ENCODE measurements around the gene RCCD1. TPM values are rescaled to one million over a fixed set of nuclear protein-coding genes. Genes with fewer than 3 reads are reported as not detected.

The RCCD1 gene
- total RNA-seq, 1 experiment from 2014 or later = 22.8 TPM

DNA sequence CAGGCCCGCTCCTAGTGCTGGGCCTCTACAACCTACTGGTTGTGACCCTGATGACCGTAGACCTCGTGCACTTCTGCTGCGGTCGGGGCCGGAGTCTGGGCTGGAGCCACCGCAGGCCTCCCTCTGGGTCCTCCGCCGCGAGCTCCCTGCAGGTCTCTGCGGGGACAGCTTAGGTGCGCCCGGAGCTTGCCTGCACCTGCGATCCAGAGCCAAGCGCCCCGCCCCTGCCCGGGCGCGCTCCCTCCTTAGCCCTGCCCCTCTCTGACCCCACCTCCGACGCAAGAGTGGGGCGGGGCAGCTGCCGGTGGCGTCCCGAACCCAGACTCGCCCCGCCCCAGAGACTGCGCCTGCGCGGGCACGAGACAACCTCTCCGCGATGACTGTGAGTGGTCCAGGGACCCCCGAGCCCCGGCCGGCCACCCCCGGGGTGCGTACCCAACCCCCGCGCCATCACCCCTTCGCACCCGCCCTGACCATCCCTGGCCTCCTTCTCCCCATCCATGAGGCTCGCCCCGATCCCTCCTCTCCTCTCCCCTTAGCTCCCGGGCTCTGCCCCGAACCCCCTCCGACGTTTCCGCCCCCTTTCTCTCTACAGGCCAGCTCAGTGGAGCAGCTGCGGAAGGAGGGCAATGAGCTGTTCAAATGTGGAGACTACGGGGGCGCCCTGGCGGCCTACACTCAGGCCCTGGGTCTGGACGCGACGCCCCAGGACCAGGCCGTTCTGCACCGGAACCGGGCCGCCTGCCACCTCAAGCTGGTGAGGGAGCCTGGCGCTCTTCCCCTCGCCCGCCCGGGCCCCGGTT is 19.5 kb upstream of the RCCD1 start, which contains the start of gene UNC45A:
UNC45A (plus strand) TSS at position 337 of the 803 bp plus-strand sequence; CDS start at position 377, 40 bp downstream.
- Histone ChIP-seq H2BK12ac (ENCODE audit: insufficient read length, low read depth, low read length) (no peak within 1 kb of the TSS), H3K14ac (ENCODE audit: insufficient read depth, low read length) (no peak within 1 kb of the TSS; the same call in 1 of the 2 replicates), H3K23me2 (ENCODE audit: insufficient read length, low read depth, low read length, poor library complexity, severe bottlenecking) (peaks cover 14% of the 10 kb centered on the region), H3K9me3 (ENCODE audit: control insufficient read depth, low read depth, low read length) (no peaks in the 10 kb centered on the region), H3T11ph (ENCODE audit: low read length) (no peak within 1 kb of the TSS), H4K8ac (replicated peaks; ENCODE audit: insufficient read length, low read depth, low read length) (no peak within 1 kb of the TSS), H3K4ac (ENCODE audit: low read depth, low read length) (no peak within 1 kb of the TSS), H2BK120ac (ENCODE audit: low read depth, low read length, poor library complexity, severe bottlenecking) (no peak within 1 kb of the TSS), H3K79me1 (ENCODE audit: insufficient read depth, low read depth, low read length, poor library complexity, severe bottlenecking) (no peaks in the 10 kb centered on the region), H3K56ac (ENCODE audit: insufficient read length, low read depth, low read length) (no peak within 1 kb of the TSS), H3K4me2 (ENCODE audit: insufficient read depth, insufficient read length, low read length) (peak within 1 kb of the TSS; percentile 68), H4K91ac (ENCODE audit: insufficient read length, low read depth, low read length) (no peak within 1 kb of the TSS), H4K20me1 (ENCODE audit: control insufficient read depth, insufficient read depth, insufficient read length) (no peaks in the 10 kb centered on the region), H3K79me2 (ENCODE audit: insufficient read depth, low read length) (no peaks in the 10 kb centered on the region; the same call in 1 of the 2 replicates), H2AK5ac (ENCODE audit: insufficient read length, low read length) (no peak within 1 kb of the TSS), H3K4me1 (ENCODE audit: insufficient read depth, low read length) (no peaks in the 10 kb centered on the region), H3K18ac (ENCODE audit: insufficient read length, low read depth, low read length) (peak within 1 kb of the TSS; percentile 54), H4K5ac (ENCODE audit: insufficient read length, low read depth, low read length) (no peak within 1 kb of the TSS), H3K9ac (ENCODE audit: extremely low read depth, insufficient read length, low read length) (peak within 1 kb of the TSS; percentile 10), H2AFZ (ENCODE audit: low read length) (no peak within 1 kb of the TSS), H3K27me3 (ENCODE audit: insufficient read depth, low read length) (no peaks in the 10 kb centered on the region), H2BK5ac (ENCODE audit: insufficient read length, low read length) (no peak within 1 kb of the TSS), H2BK20ac (ENCODE audit: low read depth, low read length, poor library complexity, severe bottlenecking) (no peak within 1 kb of the TSS), H3K27ac (ENCODE audit: insufficient read length, low read depth, low read length) (no peak within 1 kb of the TSS), H2BK15ac (ENCODE audit: low read depth, low read length) (no peak within 1 kb of the TSS), H3K23ac (ENCODE audit: insufficient read length, low read depth, low read length) (no peak within 1 kb of the TSS)
- TF ChIP-seq, protein P1, sequence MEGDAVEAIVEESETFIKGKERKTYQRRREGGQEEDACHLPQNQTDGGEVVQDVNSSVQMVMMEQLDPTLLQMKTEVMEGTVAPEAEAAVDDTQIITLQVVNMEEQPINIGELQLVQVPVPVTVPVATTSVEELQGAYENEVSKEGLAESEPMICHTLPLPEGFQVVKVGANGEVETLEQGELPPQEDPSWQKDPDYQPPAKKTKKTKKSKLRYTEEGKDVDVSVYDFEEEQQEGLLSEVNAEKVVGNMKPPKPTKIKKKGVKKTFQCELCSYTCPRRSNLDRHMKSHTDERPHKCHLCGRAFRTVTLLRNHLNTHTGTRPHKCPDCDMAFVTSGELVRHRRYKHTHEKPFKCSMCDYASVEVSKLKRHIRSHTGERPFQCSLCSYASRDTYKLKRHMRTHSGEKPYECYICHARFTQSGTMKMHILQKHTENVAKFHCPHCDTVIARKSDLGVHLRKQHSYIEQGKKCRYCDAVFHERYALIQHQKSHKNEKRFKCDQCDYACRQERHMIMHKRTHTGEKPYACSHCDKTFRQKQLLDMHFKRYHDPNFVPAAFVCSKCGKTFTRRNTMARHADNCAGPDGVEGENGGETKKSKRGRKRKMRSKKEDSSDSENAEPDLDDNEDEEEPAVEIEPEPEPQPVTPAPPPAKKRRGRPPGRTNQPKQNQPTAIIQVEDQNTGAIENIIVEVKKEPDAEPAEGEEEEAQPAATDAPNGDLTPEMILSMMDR (conservative IDR thresholded peaks at IDR 0.05) = no peak
- peaks cover 21 to 26% of the 10 kb centered on the region in 2 experiments for H3K4me1 Mint-ChIP-seq
- H3K27ac Mint-ChIP-seq = peak within 1 kb of the TSS; percentile 82 to 93 (median 88); a peak in 5 of 7 replicates
- no peaks in the 10 kb centered on the region; a peak in 2 of 5 replicates for H3K9me3 Mint-ChIP-seq
- no CpG with 5 or more reads among the region's 65 CpGs for WGBS (ENCODE audit: extremely low coverage, insufficient read length, low lambda C conversion rate)
- peak within 1 kb of the TSS; percentile 83 to 86 for H3K4me3 Mint-ChIP-seq
- peak; percentile 95 for DNase-seq
- peaks cover 11% of the 10 kb centered on the region for H3K27me3 Mint-ChIP-seq (ENCODE audit: low read depth)
- peaks cover 18 to 27% (median 23%) of the 10 kb centered on the region in 3 experiments; a peak in 6 of 7 replicates for H3K36me3 Mint-ChIP-seq (ENCODE audit: insufficient read depth in 1 of 3, low read depth in 3 of 3)

All from H9 (cell line).